ENCODE results near the gene DOC2B.
"Not testable (repeated sequence)": the region's sequence is repeated elsewhere in the genome, so short reads cannot be mapped to it uniquely, and the experiment has no call there.

DOC2B gene

GRCh38 chr17:181245-182049, at the start of gene DOC2B:
Gene DOC2B (minus strand): TSS chr17:181650. CDS start chr17:181479, 171 bp downstream.
- DNase-seq: no peak

DNA sequence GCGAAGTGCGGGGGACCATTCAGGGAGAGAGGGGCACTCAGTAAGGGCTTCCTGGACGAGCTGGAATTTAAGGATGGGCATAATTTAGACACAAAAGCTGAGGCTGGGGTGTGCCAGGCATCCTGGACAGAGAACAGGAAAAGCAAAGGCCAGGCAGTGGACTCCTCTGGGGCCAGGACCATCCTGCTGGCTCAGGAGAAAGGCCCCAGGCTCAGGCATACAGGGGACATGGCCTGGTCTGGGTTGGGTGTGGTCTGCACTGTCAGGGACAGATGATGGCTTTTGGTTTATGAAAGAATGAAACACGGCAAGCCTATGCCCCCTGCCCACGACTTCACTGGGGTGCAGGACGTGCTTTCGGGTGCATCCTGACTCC, 48.9 kb upstream of the DOC2B start:
- DNase-seq: no peak

DNA sequence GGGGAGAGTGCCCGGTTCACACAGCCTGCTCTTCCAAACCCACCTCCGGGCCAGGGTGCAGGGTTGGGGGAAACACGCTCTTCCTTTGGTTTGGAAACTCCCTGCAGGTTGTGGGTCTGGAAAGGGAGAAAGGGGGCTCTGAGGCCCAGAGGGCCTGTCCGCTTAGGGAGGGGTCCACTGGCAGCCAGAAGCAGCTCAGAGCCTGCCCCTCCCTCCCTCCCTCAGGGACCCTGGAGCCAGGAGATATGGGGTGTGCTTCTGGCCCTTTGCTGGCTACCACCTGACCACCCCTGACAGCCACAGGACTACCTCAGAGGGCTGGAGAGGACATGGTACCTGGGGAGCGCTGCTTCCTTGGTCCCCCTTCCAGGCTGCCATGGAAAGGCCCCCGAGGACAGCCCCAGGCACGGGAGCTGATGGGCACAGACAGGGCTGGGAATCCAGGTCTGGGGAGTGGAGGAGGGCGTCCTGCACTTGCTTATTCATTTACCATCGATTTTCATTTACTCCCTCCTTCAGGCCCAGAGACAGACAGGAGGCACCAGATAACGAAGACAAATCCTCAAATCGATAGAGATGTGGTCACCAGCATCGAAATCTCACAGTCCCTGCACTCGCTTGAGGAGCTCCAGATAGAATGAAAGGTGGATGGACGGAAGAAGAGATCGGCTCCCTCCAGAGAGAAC, 48.4 kb upstream of the DOC2B start:
- DNase-seq: no peak

DNA sequence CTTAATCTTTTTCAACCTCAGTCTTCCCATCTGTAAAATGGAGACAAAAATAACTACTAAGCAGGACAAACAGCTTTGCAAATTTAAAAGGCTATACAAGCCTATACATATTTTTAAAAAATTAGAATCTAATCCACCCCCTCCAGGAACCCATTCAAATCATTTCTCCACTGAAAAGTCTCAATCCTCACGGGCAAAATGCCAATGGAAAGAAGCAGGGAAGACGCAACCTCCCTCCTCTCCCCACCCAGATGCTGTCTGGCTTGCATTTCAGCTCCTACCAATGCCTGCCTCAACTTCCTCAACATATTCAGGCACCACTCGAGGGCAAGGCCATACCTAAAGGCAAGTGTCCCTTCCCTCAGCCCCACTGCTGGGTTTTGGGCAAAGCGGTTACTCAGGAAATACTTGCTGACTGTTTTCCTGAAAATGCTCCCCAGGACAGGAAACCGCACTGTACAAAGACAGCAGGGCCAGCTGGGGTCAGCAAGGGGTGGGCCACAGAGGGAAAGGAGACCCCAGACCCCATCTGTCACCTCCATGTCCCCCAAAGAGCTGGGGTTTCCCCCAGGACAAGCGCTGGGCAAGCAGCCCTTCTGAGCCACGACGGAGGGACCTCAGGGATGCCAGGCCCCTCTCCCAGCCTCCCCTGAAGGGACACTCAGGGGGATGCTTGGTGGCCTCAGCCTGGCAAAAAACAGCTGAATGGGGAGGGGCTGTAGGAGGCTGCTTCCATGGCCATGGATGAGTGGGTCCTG, 47.7 kb upstream of the DOC2B start:
- DNase-seq: no peak

DNA sequence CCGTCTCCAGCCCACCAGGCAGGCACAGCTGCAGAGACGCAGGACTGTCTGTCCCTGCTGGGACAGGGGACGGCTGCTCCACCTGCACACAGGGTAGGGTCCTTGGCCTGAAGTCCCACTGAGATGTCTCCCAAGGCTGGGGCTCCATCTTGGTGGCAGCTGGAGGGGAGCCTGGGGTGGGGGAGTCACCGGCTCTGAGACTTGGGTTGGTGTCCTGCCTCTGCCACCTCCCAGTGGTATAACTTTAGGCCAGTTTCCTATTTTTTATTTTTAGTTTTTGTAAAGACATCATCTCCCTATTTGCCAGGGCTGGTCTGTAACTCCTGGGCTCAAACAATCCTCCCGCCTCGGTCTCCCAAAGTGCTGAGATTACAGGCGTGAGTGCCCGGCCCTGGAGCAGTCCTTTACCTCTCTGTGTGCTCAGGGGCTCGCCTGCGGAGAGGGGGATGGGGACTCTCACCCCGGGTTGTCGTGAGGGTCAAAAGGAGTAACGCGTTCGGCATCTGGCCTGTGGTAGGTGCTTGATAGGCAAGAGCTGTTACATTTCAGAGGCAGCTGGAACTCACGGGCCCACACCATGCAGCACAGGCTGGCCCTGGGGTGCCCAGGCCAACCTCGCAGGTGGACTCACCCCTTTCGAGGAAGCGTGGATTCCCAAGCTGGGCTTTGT, 46.6 kb upstream of the DOC2B start:
- no peak for DNase-seq

DNA sequence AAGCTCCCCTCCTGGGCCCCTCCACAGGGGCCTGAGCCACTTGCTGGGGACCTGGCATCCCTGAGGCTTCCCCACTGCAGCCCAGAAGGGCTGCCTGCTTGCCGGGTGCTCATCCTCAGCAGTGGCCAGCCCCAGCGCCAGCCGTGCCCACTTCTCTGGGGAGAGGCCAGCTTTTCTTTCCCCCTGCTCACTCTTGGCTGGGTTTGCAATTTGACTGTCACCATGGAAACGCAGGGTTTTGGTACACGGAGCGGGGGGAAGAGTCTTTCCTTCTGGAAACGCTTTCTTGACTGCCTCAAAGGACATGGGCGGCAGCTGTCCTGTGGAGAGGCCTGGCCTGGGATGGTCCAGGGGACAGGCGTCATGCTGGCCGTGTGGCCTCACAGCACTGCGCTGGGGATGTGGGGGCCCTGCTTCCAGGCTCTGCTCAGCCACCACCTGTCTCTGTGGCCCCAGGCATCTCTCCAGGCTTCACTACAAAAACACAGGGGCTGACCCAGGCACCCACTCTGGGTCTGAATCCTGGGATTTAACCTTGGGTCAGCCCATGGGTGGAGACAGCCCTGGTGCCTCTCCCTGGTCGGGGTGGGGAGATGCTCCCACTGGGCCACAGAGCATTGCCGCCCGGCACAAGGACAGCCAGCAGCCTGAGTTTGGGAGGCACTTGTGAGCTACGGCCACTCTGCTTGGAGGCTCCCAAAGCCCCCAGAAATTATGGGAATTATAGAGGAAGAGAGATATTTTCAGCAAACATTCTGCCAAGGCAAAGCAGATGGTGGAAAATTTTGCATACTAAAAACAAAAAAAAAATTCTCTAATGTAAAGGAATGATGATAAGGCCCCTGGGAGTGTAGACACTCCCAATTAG, 45.9 kb upstream of the DOC2B start:
- DNase-seq: no peak

DNA sequence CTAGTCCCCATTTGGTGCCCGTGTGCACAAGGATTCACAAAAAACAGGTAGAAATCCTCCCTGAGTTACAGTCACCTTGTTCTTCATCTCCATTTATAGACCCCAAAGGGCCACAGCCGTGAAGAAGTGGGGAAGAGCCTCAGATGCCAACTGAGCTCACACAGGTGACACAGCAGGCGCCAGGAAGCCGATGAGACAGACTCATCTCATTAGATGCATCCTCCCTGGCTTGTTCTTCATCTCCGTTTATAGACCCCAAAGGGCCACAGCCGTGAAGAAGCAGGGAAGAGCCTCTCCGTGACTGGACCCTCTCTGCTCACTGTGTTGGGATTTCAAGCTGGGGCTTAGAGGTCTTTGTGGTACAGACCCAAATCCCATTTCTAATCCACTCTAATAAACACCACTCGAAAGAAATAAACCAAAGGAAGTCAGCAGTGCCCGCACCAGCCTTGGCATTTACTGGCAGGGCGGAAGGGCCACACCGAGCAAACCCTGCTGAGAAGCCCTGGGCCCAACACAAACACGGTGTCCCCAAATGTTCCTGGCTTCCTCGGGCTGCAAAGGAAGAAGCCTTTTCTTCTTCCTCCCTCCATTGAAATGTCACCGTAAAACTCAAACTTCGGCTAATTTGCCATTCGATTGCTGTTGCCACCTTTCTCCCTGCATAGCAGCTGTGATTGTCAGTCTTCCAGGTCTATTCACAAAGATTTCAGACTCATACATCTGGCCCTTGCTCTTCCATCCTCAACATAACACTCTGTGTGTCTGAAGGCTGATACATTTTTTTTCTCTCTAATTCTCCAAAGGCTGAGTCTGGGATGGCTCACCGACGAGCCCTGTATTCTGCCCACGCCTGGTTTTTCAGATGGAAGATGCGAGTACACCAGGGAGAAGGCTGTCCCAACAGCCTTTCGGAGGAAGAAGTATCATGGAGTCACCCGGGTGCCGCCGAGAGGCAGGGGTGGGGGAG, 44.9 kb upstream of the DOC2B start:
- no peak for DNase-seq

GRCh38 chr17:225551-225950, 44.1 kb upstream of the DOC2B start:
- DNase-seq: no peak

DNA sequence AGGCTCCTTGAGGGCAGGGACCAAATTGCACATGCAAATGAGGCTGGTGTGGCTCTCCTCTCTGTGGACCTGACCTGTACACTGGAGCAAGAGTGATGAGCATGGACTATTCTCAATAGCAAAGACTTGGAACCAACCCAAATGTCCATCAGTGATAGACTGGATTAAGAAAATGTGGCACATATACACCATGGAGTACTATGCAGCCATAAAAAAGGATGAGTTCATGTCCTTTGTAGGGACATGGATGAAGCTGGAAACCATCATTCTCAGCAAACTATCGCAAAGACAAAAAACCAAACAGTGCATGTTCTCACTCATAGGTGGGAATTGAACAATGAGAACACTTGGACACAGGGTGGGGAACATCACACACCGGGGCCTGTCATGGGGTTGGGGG, 43.1 kb upstream of the DOC2B start:
- DNase-seq: not testable (repeated sequence)

DNA sequence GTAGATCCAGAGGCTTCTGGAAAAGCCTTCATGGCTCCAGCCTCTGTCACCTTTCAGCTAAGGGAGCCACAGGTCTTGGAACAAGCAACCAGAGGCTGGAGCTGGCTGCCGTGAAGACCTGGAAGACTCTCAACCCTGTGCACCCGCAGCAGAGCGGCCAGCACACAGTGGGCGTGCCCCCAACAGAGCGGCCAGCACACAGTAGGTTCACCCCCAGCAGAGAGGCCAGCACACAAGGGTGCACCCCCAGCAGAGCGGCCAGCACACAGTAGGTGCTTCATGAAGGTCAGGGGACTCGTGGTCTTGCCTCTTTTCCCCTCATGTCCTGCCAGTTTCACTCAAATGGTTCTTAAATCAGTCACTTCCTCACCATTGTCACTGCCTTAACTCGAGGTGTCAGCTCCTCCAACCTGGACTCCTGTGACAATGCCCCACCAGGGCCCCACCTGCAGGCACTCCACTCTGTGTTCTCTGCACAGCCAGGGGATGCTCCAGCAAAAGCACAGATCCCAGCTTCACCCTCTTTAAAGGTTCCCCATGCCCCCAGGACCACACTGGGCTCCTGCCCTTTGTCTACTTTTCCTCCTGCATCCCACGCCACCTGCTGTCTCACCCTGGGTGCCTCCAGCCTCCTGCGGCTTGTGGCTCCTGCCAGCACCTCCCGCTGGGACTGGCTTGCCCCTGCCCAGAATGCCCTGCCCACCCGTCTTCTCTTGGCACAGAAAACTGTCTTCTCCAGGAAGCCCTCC, 42.4 kb upstream of the DOC2B start:
- DNase-seq: no peak

- DNase-seq: no peak
Observed at GRCh38 chr17:222172-222571, 40.7 kb upstream of the DOC2B start.

GRCh38 chr17:219696-220095, 38.2 kb upstream of the DOC2B start:
- DNase-seq: no peak

- DNase-seq: no peak
Observed at GRCh38 chr17:218432-219110, 37.1 kb upstream of the DOC2B start.

DNA sequence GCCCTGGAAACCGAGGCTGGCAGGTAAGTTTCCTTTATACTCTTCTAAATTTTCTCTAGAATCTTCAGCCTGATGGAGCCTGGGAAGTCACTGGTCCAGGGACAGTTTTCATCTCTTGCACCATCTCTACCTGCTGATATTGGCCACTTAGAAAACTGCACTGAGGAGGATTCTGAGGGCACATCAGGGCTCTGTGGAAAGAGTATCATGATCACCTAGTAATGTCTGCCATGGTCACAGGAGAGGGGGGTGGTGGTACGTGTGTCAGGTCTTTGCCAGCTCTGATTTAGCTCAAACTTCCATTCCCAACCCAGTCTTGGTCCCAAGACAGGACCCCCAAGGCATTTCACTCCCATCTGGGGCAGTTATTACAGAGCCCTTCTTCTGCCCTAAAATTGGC, 35.2 kb upstream of the DOC2B start:
- no peak for DNase-seq

DNA sequence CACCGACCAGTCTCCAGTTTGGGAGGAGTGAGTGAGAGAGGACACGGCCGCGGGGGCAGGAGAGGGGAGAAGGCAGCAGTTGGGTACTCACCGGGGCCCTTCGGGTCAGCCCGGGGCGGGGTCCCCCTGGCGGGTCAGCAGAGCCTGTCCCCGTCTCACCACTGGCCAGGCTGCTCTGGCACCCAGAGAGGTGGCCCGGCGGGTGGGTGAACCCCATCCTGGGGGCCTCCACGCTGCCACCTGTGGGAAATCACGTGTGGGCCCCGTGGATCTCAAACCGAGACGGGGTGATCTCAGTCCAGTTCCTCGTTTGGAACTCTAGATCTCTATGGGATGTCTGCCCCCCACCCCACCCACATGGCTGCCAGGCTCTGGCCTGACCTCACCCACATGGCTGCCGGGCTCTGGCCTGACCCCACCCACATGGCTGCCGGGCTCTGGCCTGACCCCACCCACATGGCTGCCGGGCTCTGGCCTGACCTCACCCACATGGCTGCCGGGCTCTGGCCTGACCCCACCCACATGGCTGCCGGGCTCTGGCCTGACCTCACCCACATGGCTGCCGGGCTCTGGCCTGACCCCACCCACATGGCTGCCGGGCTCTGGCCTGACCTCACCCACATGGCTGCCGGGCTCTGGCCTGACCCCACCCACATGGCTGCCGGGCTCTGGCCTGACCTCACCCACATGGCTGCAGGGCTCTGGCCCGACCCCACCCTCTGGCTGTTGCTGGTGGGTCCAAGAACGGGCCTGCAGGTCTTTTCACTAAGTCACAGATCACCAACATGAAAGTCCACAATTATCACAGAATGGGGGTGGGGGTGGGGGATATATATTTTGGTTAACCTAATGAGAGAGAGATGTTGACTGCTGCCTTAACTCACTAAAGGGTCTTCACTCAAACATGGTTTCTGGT, 34.4 kb upstream of the DOC2B start:
- not testable (repeated sequence) for DNase-seq

GRCh38 chr17:214881-215331, 33.5 kb upstream of the DOC2B start:
- DNase-seq: no peak

DNA sequence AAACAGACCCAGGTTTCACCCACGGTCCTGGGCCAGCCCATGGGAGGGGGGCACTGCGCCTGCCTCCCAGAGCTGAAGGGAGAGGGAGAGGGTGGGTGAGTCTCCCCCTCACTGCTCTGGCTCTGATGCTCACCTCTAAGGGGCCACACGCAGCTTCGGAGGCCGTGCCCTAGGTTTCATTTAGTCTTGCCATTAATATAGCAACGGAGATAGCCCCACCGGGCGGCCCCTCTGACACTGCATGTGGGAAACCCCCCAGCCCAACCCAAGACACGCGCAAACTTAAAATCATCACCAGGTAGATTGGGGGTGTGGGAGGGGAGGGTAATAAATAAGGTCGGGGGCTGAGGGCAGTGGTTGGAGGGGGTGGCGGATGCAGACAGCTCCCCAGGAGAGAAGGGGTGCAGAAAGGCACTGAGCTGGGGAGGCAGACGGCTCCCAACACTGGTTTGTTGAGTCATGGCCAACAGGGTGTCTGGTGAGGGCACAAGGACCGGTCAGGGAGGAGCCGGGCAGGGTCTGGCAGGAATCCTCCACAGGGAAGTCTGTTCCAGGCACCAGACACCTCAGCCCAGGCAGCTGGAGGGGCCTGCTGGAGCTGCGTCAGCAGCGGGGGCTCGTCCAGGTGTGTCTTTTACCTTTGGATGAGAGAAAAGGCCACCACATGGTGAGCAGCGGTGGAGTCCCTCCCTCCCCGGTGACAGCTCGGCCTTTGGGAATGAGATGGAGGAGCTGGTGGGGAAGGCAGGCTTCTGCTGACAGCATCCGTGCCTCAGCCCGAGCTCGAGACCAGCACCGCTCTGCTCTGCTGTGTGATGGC, 32.0 kb upstream of the DOC2B start:
- no peak for DNase-seq

All from NCI-H1092 treated with DMSO at 0.1 percent for 48 hours (cell line).